Ectodermal cell (in vitro differentiated cells): ENCODE data around the gene MTERF4.

Experiments used
- H3K27ac ChIP-seq: 2 replicates; pipeline ENCODE4 v1.7.0; 2013; ENCODE audit warnings: mild to moderate bottlenecking, low read depth, low read length; ENCODE audit not compliant: insufficient read depth, poor library complexity, severe bottlenecking
- H3K27me3 ChIP-seq: 2 replicates; pipeline ENCODE4 v1.7.0; 2013; ENCODE audit warnings: mild to moderate bottlenecking, low read length; ENCODE audit not compliant: insufficient read depth, control insufficient read depth, poor library complexity, severe bottlenecking
- H3K36me3 ChIP-seq: one replicate; pipeline ENCODE4 v1.7.0; 2013; ENCODE audit warnings: low read length; ENCODE audit not compliant: control insufficient read depth, insufficient read depth
- H3K4me1 ChIP-seq: one replicate; pipeline ENCODE4 v1.7.0; 2013; ENCODE audit warnings: low read length; ENCODE audit not compliant: control insufficient read depth, insufficient read depth
- H3K4me3 ChIP-seq: 2 replicates; pipeline ENCODE4 v1.7.0; 2013; ENCODE audit warnings: low read depth, low read length, control low read depth; ENCODE audit not compliant: insufficient read depth
- H3K9me3 ChIP-seq: 2 replicates; pipeline ENCODE4 v1.7.0; 2013; ENCODE audit warnings: mild to moderate bottlenecking, low read length, moderate library complexity; ENCODE audit not compliant: control insufficient read depth
- WGBS, 2 experiments: methylation state at CpG; one replicate each; pipeline ENCODE4 v1.1.7; 2013; ENCODE audit warnings: missing lambda C conversion rate in 2 of 2; 5-methylcytosine and 5-hydroxymethylcytosine counted together

MTERF4 gene

DNA sequence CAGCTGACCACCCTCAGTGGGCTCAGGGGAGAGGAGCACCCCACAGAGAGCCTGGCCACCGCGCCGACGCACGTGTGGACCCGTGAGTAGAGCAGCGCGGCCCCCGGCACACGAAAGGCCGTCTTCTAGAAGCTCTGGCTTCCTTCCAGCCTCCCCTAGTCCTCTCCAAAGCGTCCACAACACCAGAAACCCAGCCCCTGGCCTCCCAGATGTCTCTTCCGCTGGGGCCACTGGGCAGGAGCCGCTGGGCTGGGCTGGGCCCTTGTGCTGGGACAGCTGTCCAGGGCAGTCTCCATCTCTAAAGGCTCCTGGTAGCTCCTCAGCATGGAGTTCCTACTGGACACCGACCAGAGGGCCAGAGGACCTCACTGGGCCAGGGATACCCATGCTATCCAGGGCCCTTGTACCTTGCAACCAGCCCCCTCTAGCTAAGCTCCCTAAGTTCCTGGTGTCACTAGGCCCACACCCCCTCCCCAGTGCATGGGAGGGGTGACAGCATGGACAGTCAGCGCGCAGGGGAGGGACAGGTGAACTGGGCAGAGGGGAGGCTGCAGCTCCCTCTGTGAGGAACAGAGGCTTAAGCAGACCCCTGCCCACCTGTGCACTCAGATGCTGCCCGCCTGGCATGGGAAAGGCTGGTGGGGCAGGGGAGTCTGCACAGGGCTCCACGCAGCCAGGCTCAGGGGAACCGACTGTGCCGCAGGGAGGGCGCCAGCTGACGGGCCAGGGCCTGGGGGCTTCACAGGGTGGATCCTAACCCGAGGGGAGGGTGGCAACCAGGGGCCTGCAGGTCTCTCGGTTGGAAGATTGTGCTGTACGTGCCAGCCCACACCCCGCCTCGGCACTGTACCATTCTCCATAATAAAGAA is 32.9 kb downstream of the MTERF4 start:
- no peak overlapping the region for H3K27ac ChIP-seq
- H3K4me1 ChIP-seq, result peaks cover 3% of the 10 kb centered on the region
- no peaks in the 10 kb centered on the region for H3K27me3 ChIP-seq
- 88 to 89% methylated on average over 28 of the region's 28 CpGs for WGBS, 2 experiments
- no peak overlapping the region for H3K4me3 ChIP-seq
- H3K36me3 ChIP-seq, result no peaks in the 10 kb centered on the region
- no peaks in the 10 kb centered on the region for H3K9me3 ChIP-seq

DNA sequence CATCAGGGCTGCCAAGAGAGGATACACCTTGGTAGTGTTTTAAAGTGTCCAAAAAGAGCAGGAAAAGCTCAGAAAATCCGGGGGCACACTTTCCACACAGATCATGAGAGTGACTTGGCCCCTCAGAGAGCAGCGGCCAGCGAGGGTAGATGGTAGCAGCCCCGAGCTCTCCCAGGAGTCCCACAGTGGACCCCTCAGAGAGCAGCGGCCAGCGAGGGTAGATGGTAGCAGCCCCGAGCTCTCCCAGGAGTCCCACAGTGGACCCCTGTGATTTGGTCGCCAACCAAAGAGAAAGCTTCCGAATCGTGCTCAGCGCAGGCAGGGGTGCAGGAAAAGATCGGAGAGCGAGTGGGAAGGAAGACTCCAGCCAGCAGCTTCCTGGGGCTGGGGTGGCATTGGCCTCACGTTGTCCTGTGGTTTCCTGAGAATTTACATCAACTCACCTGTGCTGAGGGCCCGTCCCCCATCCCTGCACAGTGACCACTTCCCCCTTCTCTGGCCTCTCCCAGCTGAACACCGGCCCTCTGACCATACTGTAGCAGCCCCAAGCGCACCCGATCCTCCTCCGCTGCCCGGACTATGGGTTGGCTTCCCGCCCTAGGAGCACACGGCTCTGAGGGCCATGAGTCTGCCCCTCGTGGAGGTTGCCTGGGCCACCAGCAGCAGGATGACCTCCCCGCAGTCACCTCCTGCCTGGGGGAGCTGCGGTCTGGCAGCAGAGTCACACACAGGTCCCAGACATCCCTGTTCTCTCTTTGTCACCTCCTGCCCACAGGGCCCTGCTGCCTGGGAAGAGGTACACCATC is 33.7 kb downstream of the MTERF4 start:
- Histone ChIP-seq H3K27ac (no peak overlapping the region), H3K9me3 (no peaks in the 10 kb centered on the region), H3K4me3 (no peak overlapping the region), H3K4me1 (peaks cover 3% of the 10 kb centered on the region), H3K27me3 (no peaks in the 10 kb centered on the region), H3K36me3 (no peaks in the 10 kb centered on the region)
- 87 to 88% methylated on average over 25 of the region's 25 CpGs for WGBS, 2 experiments

DNA sequence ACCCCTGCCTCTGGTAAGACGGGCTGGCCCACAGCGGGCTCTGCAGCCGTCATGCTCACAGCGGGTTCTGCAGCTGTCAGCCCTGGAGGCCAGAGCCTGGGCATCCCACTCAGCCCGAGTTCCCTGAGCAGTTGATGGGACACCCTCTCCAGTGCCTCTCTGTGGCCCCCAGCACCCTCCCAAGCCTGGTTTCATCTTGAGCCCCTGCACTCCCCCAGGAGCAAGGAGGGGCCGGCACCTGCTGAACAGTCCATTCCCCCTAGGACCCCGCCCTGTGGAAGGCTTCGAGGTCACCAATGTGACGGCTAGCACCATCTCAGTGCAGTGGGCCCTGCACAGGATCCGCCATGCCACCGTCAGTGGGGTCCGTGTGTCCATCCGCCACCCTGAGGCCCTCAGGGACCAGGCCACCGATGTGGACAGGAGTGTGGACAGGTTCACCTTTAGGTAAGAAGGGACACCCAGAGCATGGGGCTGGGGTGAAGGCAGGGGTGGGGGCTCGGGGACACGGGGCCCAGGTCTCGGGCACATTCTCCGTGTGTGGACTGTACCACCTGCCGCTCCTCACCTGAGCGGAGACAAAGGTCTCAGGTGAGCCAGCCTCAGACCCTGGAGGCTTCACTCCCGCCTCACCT is 34.5 kb downstream of the MTERF4 start:
- WGBS, 2 experiments, result 90 to 93% methylated on average over 21 of the region's 21 CpGs
- H3K36me3 ChIP-seq, result no peaks in the 10 kb centered on the region

DNA sequence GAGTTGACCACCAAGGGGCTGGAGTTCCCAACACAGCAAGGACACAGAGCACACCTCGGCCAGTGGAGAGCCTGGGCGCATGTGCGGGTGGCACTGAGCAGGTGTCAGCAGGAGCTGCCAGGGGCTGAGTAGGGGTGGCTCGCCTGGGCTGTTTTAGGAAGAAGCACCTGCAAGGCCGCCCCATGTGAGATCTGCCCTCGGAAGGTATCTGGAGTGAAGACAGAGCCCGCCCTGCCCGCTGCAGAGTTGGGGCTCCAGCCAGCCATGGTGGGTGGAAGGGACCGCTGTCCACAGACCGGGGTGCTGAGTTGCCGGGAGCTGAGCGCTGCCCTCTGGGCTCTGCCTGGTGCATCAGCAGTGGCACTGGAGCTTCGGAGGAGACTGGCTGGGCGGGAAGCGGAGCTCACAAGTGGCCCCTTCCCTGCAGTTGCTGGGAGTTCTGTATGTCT is 35.2 kb downstream of the MTERF4 start:
- Histone ChIP-seq H3K4me1 (peaks cover 3% of the 10 kb centered on the region), H3K4me3 (no peak overlapping the region), H3K9me3 (no peaks in the 10 kb centered on the region), H3K27ac (no peak overlapping the region), H3K36me3 (no peaks in the 10 kb centered on the region), H3K27me3 (no peaks in the 10 kb centered on the region)
- 63 to 68% methylated on average over 15 of the region's 15 CpGs for WGBS, 2 experiments

More for the DNA sequence above, 34.5 kb downstream of the MTERF4 start:
- H3K4me1 ChIP-seq, result peaks cover 3% of the 10 kb centered on the region
- no peak overlapping the region for H3K27ac ChIP-seq
- no peak overlapping the region for H3K4me3 ChIP-seq
- H3K27me3 ChIP-seq, result no peaks in the 10 kb centered on the region
- no peaks in the 10 kb centered on the region for H3K9me3 ChIP-seq

DNA sequence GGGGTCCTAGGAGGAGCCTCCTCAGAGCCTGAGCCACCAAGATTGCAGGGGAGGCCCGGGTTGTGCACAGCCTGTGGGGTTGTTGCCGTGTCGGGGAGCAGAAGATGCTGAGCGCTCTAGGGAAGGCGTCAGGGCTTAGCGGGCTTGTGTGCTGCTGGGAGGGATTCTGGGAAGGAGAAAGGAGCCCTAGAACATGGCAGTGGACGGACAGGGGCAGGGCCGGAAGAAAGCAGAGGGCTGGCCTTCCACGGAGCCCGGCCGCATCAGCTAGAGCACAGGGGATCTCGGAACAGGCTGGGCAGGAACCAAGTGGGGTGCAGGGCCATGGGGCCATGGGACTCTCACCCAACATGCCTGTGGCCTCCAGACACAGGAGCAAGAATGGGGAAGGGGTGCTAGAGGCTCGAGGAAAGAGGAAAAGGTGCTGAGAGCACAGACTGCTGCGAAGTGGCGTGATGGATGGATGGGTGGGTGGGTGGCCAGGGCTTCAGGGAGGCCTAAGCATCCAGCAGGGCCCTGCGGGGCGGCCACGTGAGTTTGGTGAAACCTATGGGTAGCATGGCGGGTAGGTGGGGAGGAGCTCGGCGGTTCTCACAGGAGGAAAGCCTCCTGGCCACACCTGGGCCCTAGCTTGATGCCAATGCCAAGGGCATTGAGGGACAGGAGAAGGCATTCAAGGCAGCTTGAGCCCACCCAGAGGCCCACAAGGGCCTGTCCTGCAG is 35.8 kb downstream of the MTERF4 start:
- H3K4me3 ChIP-seq, result no peak overlapping the region
- no peaks in the 10 kb centered on the region for H3K27me3 ChIP-seq
- 92% methylated on average over 21 of the region's 21 CpGs for WGBS, 2 experiments
- H3K36me3 ChIP-seq, result no peaks in the 10 kb centered on the region
- no peak overlapping the region for H3K27ac ChIP-seq
- no peaks in the 10 kb centered on the region for H3K9me3 ChIP-seq
- H3K4me1 ChIP-seq, result peaks cover 3% of the 10 kb centered on the region

DNA sequence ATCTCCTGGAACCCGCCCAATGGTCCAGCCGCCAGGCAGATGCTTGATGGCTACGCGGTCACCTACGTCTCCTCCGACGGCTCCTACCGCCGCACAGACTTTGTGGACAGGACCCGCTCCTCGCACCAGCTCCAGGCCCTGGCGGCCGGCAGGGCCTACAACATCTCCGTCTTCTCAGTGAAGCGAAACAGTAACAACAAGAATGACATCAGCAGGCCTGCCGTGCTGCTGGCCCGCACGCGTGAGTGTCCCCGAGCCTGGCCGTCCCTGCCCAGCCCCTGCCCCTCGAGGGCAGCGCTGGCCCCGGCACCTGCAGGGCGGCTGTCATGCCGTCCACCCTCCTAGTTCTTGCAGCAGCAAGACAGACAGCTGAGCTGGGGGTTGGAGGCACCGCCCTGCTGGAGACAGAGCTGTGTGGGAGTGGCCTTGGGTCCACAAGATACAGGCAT is 36.7 kb downstream of the MTERF4 start:
- no peaks in the 10 kb centered on the region for H3K27me3 ChIP-seq
- H3K4me1 ChIP-seq, result no peaks in the 10 kb centered on the region
- H3K4me3 ChIP-seq, result no peak overlapping the region
- no peaks in the 10 kb centered on the region for H3K36me3 ChIP-seq
- no peaks in the 10 kb centered on the region for H3K9me3 ChIP-seq
- WGBS, 2 experiments, result 88 to 89% methylated on average over 27 of the region's 27 CpGs
- H3K27ac ChIP-seq, result no peak overlapping the region

DNA sequence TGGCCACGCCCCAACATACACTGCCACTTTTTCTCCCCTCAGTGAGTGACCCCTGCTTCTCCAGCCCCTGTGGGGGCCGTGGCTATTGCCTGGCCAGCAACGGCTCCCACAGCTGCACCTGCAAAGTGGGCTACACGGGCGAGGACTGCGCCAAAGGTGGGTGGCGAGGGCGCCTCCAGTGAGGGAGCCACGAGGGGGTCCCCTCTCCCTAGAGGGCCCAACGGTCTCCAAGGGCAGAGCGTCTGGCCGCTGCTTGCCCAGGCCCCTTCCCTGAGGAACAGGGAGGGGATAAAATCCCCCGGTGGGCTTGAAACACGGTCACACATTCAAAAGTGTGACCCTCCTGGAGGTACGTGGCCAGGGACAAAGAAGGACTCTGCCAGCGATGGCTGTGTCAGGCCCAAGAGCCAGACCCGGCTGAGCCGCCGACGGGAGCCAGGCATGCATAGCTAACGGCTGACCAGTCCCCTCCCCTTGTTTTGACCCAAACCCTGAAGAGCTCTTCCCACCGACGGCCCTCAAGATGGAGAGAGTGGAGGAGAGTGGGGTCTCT is 37.2 kb downstream of the MTERF4 start:
- no peak overlapping the region for H3K4me3 ChIP-seq
- 91 to 93% methylated on average over 23 of the region's 23 CpGs for whole genome bisulfite sequencing, 2 experiments
- no peaks in the 10 kb centered on the region for H3K27me3 ChIP-seq
- no peaks in the 10 kb centered on the region for H3K9me3 ChIP-seq
- H3K36me3 ChIP-seq, result no peaks in the 10 kb centered on the region
- no peak overlapping the region for H3K27ac ChIP-seq
- H3K4me1 ChIP-seq, result no peaks in the 10 kb centered on the region

DNA sequence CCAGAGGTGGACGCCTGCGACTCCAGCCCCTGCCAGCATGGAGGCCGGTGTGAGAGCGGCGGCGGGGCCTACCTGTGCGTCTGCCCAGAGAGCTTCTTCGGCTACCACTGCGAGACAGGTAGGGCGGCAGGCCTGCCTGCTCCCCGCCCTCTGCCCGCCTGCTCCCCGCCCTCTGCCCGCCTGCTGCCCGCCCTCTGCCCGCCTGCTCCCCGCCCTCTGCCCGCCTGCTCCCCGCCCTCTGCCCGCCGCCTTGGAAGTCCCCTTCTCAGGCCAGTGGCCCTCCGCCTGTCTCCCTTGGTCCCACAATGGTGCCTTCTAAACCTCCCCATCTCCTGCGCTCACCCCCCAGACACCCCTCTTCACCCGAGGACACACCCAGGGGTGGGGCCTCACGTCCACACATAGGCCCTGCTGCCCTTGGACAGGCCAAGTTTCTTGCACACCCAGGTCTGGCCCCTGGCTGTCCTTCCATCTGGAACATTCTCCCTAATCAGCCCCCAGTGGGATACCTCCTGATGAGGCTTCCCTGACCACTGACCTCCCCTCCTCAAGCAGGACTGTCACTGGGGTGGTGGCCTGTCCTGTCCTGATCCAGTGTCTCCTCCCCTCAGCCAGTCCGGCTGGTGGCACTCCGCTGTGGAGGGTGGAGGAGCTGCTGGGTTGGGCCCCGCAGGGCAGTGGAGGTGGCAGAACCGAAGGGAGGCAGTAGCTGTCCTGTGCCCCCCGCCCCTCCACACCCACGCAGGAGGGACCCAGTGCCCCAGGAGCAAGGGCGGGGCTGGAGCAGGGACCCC is 37.9 kb downstream of the MTERF4 start:
- Histone ChIP-seq H3K36me3 (no peaks in the 10 kb centered on the region), H3K27me3 (no peaks in the 10 kb centered on the region)
- WGBS, 2 experiments, result 57 to 60% methylated on average over 31 to 32 of the region's 32 CpGs

DNA sequence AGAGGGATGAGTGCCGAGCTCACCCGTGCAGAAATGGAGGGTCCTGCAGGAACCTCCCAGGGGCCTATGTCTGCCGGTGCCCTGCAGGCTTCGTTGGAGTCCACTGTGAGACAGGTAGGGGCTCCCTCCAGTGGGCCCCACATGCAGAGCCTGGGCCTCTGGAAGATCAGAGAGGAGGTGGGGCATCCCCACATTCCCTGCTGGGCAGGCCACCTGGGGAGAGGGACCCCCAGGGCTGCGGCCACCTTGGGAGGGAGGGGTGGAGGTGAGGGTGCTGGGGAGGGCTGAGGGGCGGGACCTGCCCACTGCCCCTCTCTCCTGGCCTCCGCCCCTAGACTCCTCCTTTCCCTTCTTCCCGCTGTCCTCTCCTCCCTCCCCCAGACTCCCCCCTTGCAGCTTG is 38.5 kb downstream of the MTERF4 start:
- WGBS, 2 experiments, result 81 to 83% methylated on average over 7 to 8 of the region's 8 CpGs
- H3K4me3 ChIP-seq, result no peak overlapping the region
- H3K27me3 ChIP-seq, result no peaks in the 10 kb centered on the region

More for the DNA sequence above, 37.9 kb downstream of the MTERF4 start:
- H3K27ac ChIP-seq, result no peak overlapping the region
- no peaks in the 10 kb centered on the region for H3K4me1 ChIP-seq
- no peaks in the 10 kb centered on the region for H3K9me3 ChIP-seq
- H3K4me3 ChIP-seq, result no peak overlapping the region

More for the DNA sequence above, 38.5 kb downstream of the MTERF4 start:
- Histone ChIP-seq H3K9me3 (no peaks in the 10 kb centered on the region), H3K4me1 (no peaks in the 10 kb centered on the region), H3K27ac (no peak overlapping the region), H3K36me3 (no peaks in the 10 kb centered on the region)
